LNCaP clone FGC (cell line): ENCODE results near the gene FCRL4.

ENCODE experiments used
- DNase-seq: peaks from one replicate; pipeline ENCODE4 v3.0.0-alpha.2; 2011; ENCODE audit warnings: low read depth
- H3K4me3 ChIP-seq: 2 replicates; pipeline ENCODE4 v1.5.1; 2011; ENCODE audit warnings: mild to moderate bottlenecking, low read depth, low read length, control low read depth
- TF ChIP-seq, protein P1 (sequence below): IDR thresholded peaks from 2 replicates; pipeline ENCODE4 v1.5.1; 2012; ENCODE audit warnings: mild to moderate bottlenecking; ENCODE audit not compliant: control insufficient read depth, insufficient read depth; ENCODE audit errors: extremely low read depth

The FCRL4 gene

DNA sequence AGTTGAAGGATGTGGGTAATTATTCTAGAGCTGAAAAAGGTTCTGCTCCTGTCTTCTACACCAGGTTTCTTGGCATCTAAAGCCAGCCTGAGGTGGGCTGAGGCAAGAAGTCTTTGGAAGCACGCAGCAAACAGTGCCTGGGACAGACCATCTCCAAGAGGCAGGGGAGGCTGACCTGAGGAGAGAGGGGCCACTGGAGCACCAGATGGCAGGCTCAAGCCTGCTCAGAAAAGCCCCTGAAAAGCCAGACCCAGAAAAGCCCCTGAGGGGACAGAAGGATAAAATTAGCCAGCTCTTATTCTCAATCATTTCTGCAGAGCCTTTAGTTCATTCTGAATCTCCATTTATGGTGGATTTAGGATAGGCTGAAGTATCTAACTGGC is 17.1 kb downstream of the FCRL4 start:
- no peak for DNase-seq
- H3K4me3 ChIP-seq, result no peak overlapping the region
- TF ChIP-seq, protein P1, sequence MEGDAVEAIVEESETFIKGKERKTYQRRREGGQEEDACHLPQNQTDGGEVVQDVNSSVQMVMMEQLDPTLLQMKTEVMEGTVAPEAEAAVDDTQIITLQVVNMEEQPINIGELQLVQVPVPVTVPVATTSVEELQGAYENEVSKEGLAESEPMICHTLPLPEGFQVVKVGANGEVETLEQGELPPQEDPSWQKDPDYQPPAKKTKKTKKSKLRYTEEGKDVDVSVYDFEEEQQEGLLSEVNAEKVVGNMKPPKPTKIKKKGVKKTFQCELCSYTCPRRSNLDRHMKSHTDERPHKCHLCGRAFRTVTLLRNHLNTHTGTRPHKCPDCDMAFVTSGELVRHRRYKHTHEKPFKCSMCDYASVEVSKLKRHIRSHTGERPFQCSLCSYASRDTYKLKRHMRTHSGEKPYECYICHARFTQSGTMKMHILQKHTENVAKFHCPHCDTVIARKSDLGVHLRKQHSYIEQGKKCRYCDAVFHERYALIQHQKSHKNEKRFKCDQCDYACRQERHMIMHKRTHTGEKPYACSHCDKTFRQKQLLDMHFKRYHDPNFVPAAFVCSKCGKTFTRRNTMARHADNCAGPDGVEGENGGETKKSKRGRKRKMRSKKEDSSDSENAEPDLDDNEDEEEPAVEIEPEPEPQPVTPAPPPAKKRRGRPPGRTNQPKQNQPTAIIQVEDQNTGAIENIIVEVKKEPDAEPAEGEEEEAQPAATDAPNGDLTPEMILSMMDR, result no peak

DNA sequence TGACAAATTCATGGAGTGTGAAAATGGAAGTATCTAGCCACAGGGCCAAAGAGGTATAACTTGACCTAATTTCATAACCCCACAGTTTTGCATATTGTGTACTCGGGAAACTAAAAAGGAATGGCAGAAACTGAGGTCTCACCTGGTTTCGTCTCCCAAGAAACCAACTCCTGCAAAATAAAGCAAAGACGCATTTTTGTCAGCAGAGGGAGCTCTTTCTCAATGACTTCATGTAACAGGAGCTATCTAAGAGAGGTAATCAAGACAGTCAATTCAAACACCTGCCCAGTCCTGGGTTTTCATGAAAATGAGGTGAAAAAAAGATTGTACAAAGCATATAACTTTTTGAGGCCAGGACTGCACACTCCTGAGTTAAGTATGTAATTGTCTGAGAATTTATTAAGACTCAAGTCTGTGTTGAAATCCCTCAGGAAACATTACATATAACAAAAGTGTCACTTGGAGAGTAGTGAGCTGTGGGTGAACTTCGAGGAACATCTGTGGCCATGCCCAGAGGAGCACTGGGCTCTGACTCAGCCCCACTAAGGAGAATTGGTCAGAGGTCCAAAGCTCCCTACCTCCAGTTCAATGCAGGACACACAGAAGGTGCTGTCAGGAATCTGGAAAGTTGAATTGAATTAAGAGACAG is 17.6 kb downstream of the FCRL4 start:
- H3K4me3 ChIP-seq, result no peak overlapping the region
- peak; percentile 52 for DNase-seq
- TF ChIP-seq, protein P1, result peak; percentile 75

DNA sequence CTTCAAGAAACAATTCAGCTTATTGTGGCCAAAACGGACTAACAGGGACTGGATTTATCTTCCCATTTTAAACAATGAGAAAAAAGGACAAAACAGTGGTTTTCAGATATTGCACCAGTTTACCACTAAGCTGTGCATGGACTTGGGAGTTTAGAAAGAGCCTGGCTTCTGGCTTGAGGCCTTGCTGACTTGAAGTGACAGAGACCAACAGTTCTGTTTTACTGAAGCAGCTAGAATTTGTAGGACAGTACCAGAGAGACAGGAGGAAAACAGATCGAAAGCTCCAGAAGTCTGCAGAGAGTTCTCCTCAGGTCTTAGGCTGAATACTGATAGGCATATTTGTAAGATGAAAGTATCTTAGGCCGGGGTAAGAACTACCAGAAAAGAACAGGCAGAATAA is 20.5 kb downstream of the FCRL4 start:
- no peak for DNase-seq
- H3K4me3 ChIP-seq, result no peak overlapping the region
- TF ChIP-seq, protein P1, result no peak

DNA sequence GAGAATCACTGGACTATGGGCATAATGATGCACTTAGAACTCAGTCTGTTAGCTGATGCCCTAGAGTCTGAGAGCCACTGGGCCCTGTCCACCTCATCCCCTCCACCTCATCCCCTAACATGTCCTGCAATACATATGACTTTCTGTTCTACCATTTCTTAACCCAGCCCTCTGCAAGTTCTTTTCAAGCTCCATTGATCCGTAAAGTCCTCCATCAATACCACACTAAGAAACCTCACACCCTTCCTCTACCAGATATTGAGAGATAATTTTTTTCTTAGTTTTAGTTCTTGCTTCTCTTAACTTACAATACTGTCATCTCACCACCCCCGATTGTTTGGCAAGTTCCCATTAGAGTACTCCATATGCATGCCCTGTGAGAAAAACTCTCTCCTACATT is 22.1 kb downstream of the FCRL4 start:
- H3K4me3 ChIP-seq, result no peak overlapping the region
- DNase-seq, result no peak
- TF ChIP-seq, protein P1, result no peak

DNA sequence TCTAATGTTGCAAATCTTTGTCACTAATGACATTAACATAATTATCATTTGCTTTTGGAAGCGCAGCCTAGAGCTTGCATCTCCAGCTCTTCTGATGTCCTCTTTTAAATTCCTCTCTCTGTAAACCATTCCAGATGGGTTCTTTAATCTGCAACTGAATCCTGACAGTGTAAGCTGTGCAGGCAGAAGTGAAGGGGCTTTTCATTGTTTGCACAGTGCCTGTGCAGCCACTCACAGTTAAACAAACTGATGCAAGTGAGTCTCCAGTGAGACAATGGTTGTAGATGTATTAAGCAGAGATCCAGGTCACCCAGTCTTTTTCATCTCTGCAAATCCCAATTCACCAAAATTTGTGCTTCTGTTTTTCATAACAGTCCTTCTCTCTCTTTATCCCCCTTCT is 23.0 kb downstream of the FCRL4 start:
- TF ChIP-seq, protein P1, result no peak
- H3K4me3 ChIP-seq, result no peak overlapping the region
- DNase-seq, result no peak

DNA sequence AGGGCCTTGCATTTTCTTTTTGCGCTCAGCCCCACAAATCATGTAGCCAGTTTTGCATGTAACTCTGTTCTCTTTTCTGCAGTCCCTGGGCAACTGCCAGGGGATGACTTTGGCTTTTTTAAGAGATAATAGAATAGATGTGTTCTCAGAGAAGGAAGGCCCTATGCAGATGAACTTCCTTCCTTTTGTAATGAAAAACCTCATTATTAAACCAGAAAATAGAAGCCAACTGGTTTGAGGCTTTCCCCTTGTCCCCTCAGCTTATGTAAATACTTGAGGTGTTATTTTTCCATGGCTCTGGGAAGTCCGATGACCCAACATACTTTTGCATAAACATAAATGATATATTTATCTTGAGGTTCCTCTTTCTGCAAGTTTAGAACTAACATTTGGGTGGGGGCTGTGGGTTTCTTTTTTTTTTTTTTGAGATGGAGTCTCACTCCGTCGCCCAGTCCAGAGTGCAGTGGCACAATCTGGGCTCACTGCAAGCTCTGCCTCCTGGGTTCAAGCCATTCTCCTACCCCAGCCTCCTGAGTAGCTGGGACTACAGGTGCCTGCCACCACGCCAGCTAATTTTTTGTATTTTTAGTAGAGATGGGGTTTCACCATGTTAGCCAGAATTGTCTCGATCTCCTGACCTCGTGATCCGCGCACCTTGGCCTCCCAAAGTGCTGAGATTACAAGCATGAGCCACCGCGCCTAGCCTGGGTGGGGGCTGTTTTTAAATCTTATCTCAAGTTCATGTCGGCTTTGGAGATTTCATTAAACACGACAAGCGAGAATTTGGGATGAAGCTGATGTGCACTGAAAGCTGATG is 31.2 kb downstream of the FCRL4 start:
- no peak overlapping the region for H3K4me3 ChIP-seq
- DNase-seq, result no peak

More for the DNA sequence above, 31.2 kb downstream of the FCRL4 start:
- TF ChIP-seq, protein P1, result no peak
